ENCODE measurements around the gene CASK. TPM values are rescaled to one million over a fixed set of nuclear protein-coding genes. Genes with fewer than 3 reads are reported as not detected.

CASK gene
- total and polyA plus RNA-seq, 9 of the 15 experiments (the other 6 are each of a cell fraction or from before 2014, with no cell fraction given), result 1.3 to 7.4 (median 5.2) TPM

DNA sequence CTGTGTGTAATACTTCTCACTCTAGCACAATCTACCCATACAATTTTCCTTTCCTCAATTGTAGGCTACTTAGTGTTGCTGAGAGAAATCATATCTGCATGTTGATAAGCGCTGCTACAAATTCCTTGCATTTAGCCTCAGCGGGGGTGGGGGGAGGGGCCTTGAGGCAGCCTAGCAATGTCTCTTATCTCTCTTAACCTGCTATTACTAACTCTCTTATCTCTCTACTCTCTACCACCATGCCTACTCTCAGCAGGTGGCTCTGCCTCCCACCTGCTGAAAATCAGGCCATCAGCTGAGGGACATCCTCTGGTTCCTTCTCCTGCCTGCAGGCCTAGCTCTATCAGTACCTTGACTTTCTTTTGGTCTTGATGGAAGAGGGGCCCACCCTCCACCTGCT, 100.5 kb downstream of the CASK start (continued):
- TF ChIP-seq NFYB (IDR thresholded peaks at IDR 0.05; ENCODE audit: extremely low read depth, insufficient read length), result no peak
- no peak for TF ChIP-seq FOS (IDR thresholded peaks at IDR 0.05; ENCODE audit: extremely low read depth, insufficient read length)
- no peak for TF ChIP-seq ZFP30 (CRISPR knock-in tag; IDR thresholded peaks at IDR 0.05; ENCODE audit: borderline replicate concordance)
- no peak for TF ChIP-seq PCBP2 (IDR thresholded peaks at IDR 0.05; ENCODE audit: low read depth, low read length, poor library complexity, severe bottlenecking)
- peak in 1 of 2 experiments; percentile 75; a peak in 2 of 4 replicates for TF ChIP-seq RCOR1 (IDR thresholded peaks at IDR 0.05; ENCODE audit: borderline replicate concordance in 1 of 2, low read depth in 2 of 2, low read length in 2 of 2)
- TF ChIP-seq, protein P1, sequence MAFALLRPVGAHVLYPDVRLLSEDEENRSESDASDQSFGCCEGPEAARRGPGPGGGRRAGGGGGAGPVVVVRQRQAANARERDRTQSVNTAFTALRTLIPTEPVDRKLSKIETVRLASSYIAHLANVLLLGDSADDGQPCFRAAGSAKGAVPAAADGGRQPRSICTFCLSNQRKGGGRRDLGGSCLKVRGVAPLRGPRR (CRISPR knock-in tag; IDR thresholded peaks at IDR 0.05), result no peak
- TF ChIP-seq MAX (CRISPR knock-in tag; IDR thresholded peaks at IDR 0.05), result no peak
- TF ChIP-seq, protein P2, sequence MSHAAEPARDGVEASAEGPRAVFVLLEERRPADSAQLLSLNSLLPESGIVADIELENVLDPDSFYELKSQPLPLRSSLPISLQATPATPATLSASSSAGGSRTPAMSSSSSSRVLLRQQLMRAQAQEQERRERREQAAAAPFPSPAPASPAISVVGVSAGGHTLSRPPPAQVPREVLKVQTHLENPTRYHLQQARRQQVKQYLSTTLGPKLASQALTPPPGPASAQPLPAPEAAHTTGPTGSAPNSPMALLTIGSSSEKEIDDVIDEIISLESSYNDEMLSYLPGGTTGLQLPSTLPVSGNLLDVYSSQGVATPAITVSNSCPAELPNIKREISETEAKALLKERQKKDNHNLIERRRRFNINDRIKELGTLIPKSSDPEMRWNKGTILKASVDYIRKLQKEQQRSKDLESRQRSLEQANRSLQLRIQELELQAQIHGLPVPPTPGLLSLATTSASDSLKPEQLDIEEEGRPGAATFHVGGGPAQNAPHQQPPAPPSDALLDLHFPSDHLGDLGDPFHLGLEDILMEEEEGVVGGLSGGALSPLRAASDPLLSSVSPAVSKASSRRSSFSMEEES (CRISPR knock-in tag; IDR thresholded peaks at IDR 0.05), result no peak
- 0 out of 2 replicates have a peak, but pooled peaks have one; percentile 29 for TF ChIP-seq MTA2 (IDR thresholded peaks at IDR 0.05; ENCODE audit: low read depth)
- peak; percentile 86 for TF ChIP-seq TEAD4 (IDR thresholded peaks at IDR 0.05; ENCODE audit: low read length)
- no peak for TF ChIP-seq TEAD4 (CRISPR knock-in tag; IDR thresholded peaks at IDR 0.05; ENCODE audit: borderline replicate concordance)
- no peak for TF ChIP-seq ZNF146 (CRISPR knock-in tag; IDR thresholded peaks at IDR 0.05; ENCODE audit: unreplicated experiment)
- TF ChIP-seq HLTF (IDR thresholded peaks at IDR 0.05), result no peak
- no peak for TF ChIP-seq U2AF1 (optimal IDR thresholded peaks at IDR 0.05; ENCODE audit: low read depth, low read length)
- no peak for TF ChIP-seq RERE (CRISPR knock-in tag; IDR thresholded peaks at IDR 0.05; ENCODE audit: borderline replicate concordance)
- TF ChIP-seq DIDO1 (tag; IDR thresholded peaks at IDR 0.05; ENCODE audit: low read depth), result no peak
- TF ChIP-seq CBFA2T2 (conservative IDR thresholded peaks at IDR 0.05), result peak; percentile 79
- no peak for TF ChIP-seq FOSL1 (tag; conservative IDR thresholded peaks at IDR 0.05)
- TF ChIP-seq GMEB1 (CRISPR knock-in tag; IDR thresholded peaks at IDR 0.05), result no peak
- TF ChIP-seq ZNF124 (CRISPR knock-in tag; IDR thresholded peaks at IDR 0.05), result no peak
- no peak for TF ChIP-seq BDP1 (IDR thresholded peaks at IDR 0.05; ENCODE audit: insufficient read depth, insufficient read length)
